Measurements from ENCODE around the gene RHD. TPM values are rescaled to one million over a fixed set of nuclear protein-coding genes. Genes with fewer than 3 reads are reported as not detected.
"Not testable (repeated sequence)": the region's sequence is repeated elsewhere in the genome, so short reads cannot be mapped to it uniquely, and the experiment has no call there.

Gene RHD
- total RNA-seq, 1 donor: under 0.01 TPM

- DNase-seq (ENCODE audit: low read depth in 2 of 3, low spot score in 2 of 3): not testable (repeated sequence)
Observed at GRCh38 chr1:25296501-25296900, 24.2 kb downstream of the RHD start.

GRCh38 chr1:25300729-25301128 is 28.4 kb downstream of the RHD start:
- DNase-seq (ENCODE audit: low read depth in 2 of 3, low spot score in 2 of 3): not testable (repeated sequence)

GRCh38 chr1:25302330-25302729 is 30.0 kb downstream of the RHD start:
- DNase-seq (ENCODE audit: low read depth in 2 of 3, low spot score in 2 of 3): not testable (repeated sequence)

- DNase-seq (ENCODE audit: low read depth in 2 of 3, low spot score in 2 of 3): not testable (repeated sequence)
Observed at GRCh38 chr1:25304936-25305335, 32.6 kb downstream of the RHD start.

- DNase-seq (ENCODE audit: low read depth in 2 of 3, low spot score in 2 of 3): not testable (repeated sequence)
Observed at GRCh38 chr1:25308168-25308567, 35.9 kb downstream of the RHD start.

GRCh38 chr1:25309085-25309484 is 36.8 kb downstream of the RHD start:
- DNase-seq (ENCODE audit: low read depth in 2 of 3, low spot score in 2 of 3): not testable (repeated sequence)

- DNase-seq (ENCODE audit: low read depth in 2 of 3, low spot score in 2 of 3): not testable (repeated sequence)
Observed at GRCh38 chr1:25309486-25309885, 37.2 kb downstream of the RHD start.

- peak in 1 of 3 donors; percentile 0 for DNase-seq (ENCODE audit: low read depth in 2 of 3, low spot score in 2 of 3)
Observed at GRCh38 chr1:25312806-25313470, 40.6 kb downstream of the RHD start.

- not testable (repeated sequence) for DNase-seq (ENCODE audit: low read depth in 2 of 3, low spot score in 2 of 3)
Observed at GRCh38 chr1:25320314-25320938, 48.1 kb downstream of the RHD start.

GRCh38 chr1:25322127-25322526 is 49.8 kb downstream of the RHD start:
- not testable (repeated sequence) for DNase-seq (ENCODE audit: low read depth in 2 of 3, low spot score in 2 of 3)

- DNase-seq (ENCODE audit: low read depth in 2 of 3, low spot score in 2 of 3): not testable (repeated sequence)
Observed at GRCh38 chr1:25324407-25324806, 52.1 kb downstream of the RHD start.

- DNase-seq (ENCODE audit: low read depth in 2 of 3, low spot score in 2 of 3): not testable (repeated sequence)
Observed at GRCh38 chr1:25327864-25328790, 55.8 kb downstream of the RHD start.

- not testable (repeated sequence) for DNase-seq (ENCODE audit: low read depth in 2 of 3, low spot score in 2 of 3)
Observed at GRCh38 chr1:25328791-25329185, 56.5 kb downstream of the RHD start.

- DNase-seq (ENCODE audit: low read depth in 2 of 3, low spot score in 2 of 3): not testable (repeated sequence)
Observed at GRCh38 chr1:25329336-25329735, 57.0 kb downstream of the RHD start.

- DNase-seq (ENCODE audit: low read depth in 2 of 3, low spot score in 2 of 3): peak in 1 of 3 donors; percentile 18
Observed at GRCh38 chr1:25329950-25330349, 57.6 kb downstream of the RHD start.

- DNase-seq (ENCODE audit: low read depth in 2 of 3, low spot score in 2 of 3): not testable (repeated sequence)
Observed at GRCh38 chr1:25336922-25337354, 64.6 kb downstream of the RHD start.

- peak in 1 of 3 donors; percentile 11 for DNase-seq (ENCODE audit: low read depth in 2 of 3, low spot score in 2 of 3)
Observed at GRCh38 chr1:25337483-25338187, 65.3 kb downstream of the RHD start.

GRCh38 chr1:25338188-25338981 is 66.1 kb downstream of the RHD start, which contains the start of gene TMEM50A:
TSS of gene TMEM50A (plus strand) at chr1:25338334. CDS start at chr1:25340487, 2,153 bp downstream.
- peak; percentile 79 to 88 (median 85) for DNase-seq (ENCODE audit: low read depth in 2 of 3, low spot score in 2 of 3)

- peak in 1 of 3 donors; percentile 10 for DNase-seq (ENCODE audit: low read depth in 2 of 3, low spot score in 2 of 3)
Observed at GRCh38 chr1:25338986-25339385, 66.7 kb downstream of the RHD start.
